Colonic mucosa (tissue), 4 donors: ENCODE measurements around the gene TNPO1. TPM values are rescaled to one million over a fixed set of nuclear protein-coding genes. Genes with fewer than 3 reads are reported as not detected.

Experiments used
- DNase-seq: peaks from one replicate; pipeline ENCODE4 v3.0.0-alpha.2; 2020
- H3K27ac ChIP-seq: fragments of 200-600 bp; one replicate; pipeline ENCODE4 v1.8.0; 2021
- H3K27me3 ChIP-seq: fragments of 200-600 bp; one replicate; pipeline ENCODE4 v1.8.0; 2021
- H3K36me3 ChIP-seq: fragments of 200-600 bp; one replicate; pipeline ENCODE4 v1.8.0; 2021
- H3K4me1 ChIP-seq: fragments of 200-600 bp; one replicate; pipeline ENCODE4 v1.8.0; 2021; ENCODE audit warnings: mild to moderate bottlenecking
- H3K4me3 ChIP-seq: fragments of 200-600 bp; one replicate; pipeline ENCODE4 v1.8.0; 2021
- H3K9ac ChIP-seq, 2 donors: one replicate each; pipeline ENCODE4 v1.7.0; 2013; ENCODE audit warnings: control low read depth in 2 of 2, low read depth in 2 of 2, low read length in 2 of 2
- H3K9me3 ChIP-seq: fragments of 200-600 bp; one replicate; pipeline ENCODE4 v1.8.0; 2021
- intact Hi-C: fragments of 100-400 bp; cut with DNase I; formaldehyde crosslinking; loops from one replicate; pipeline ENCODE4 v1.14.1; 2022
- total RNA-seq, 2 donors: library from RNA; stranded (reverse); fragmentation: NEBNext Ultra II Directional in 1 of 2; extraction: Animal tissue kit (Norgen Biotek cat#: 25700) in 1 of 2; gene quantifications; one replicate each; pipeline ENCODE4 v1.2.1, GENCODE V29; 2021
- TF ChIP-seq, protein P1 (sequence below): fragments of 200-600 bp; IDR thresholded peaks from one replicate; pipeline ENCODE4 v1.8.0; 2022; ENCODE audit warnings: antibody characterized with exemption, mild to moderate bottlenecking
- donor health status: healthy.
- donor health status: DM: no; HTN: no; CAD: no.
- donor health status: DM: no; HTN: no; CAD: no.

TNPO1 gene
- total RNA-seq, 2 donors from 2014 or later: 78.0 to 89.9 TPM

DNA sequence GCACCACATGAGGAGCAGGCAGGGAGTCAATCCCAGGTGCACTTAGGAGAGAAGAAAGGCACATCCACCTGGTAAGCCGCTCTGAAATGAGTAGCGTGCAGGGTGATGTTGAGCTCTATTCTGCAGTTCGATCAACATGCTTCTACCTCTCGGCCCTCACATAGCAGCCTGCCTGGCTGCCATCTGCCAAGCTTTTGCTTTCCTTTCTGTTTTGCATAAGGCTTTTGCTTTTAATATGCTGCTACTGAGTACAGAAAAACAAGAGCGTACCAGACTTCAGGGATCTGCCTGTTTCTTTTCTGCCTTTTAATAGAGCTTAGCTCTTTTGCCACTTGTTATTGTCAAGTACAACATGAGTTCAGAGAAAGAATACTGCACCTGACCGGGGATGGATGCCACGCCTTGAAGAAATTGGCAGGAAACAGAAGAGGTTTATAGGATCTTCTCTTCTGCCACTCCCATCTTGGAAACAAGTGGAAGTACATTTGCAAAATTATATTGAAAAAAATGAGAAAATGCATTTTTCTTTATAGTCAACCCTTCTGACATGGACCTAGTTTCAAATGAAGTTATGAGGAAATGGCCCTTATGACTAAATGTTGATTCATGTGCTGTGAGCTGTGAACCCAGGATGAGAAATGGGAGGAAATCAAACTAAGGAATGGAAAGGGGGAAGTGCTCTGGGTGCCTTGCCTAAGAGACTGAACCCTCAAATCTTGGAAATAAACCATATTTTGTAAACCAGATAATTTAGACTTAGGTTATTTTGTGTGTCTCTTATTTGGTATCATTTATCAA is 135.4 kb downstream of the TNPO1 start:
- Histone ChIP-seq H3K27me3 (no peaks in the 10 kb centered on the region), H3K9me3 (no peaks in the 10 kb centered on the region), H3K36me3 (no peaks in the 10 kb centered on the region), H3K4me1 (no peaks in the 10 kb centered on the region), H3K4me3 (no peak overlapping the region), H3K27ac (peak overlapping the region; percentile 54), H3K9ac (peak overlapping the region in 1 of 2 donors; percentile 74)
- intact Hi-C loops: no loop called here
- peak; percentile 49 for DNase-seq
- TF ChIP-seq, protein P1, sequence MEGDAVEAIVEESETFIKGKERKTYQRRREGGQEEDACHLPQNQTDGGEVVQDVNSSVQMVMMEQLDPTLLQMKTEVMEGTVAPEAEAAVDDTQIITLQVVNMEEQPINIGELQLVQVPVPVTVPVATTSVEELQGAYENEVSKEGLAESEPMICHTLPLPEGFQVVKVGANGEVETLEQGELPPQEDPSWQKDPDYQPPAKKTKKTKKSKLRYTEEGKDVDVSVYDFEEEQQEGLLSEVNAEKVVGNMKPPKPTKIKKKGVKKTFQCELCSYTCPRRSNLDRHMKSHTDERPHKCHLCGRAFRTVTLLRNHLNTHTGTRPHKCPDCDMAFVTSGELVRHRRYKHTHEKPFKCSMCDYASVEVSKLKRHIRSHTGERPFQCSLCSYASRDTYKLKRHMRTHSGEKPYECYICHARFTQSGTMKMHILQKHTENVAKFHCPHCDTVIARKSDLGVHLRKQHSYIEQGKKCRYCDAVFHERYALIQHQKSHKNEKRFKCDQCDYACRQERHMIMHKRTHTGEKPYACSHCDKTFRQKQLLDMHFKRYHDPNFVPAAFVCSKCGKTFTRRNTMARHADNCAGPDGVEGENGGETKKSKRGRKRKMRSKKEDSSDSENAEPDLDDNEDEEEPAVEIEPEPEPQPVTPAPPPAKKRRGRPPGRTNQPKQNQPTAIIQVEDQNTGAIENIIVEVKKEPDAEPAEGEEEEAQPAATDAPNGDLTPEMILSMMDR: no peak

GRCh38 chr5:72954389-72954788 is 137.9 kb downstream of the TNPO1 start:
- DNase-seq: no peak
- no peaks in the 10 kb centered on the region for H3K27me3 ChIP-seq
- intact Hi-C loops: no loop called here
- no peaks in the 10 kb centered on the region for H3K36me3 ChIP-seq
- H3K9me3 ChIP-seq: no peaks in the 10 kb centered on the region
- H3K27ac ChIP-seq: peak overlapping the region; percentile 94
- TF ChIP-seq, protein P1: no peak
- no peak overlapping the region for H3K9ac ChIP-seq
- no peaks in the 10 kb centered on the region for H3K4me1 ChIP-seq
- no peak overlapping the region for H3K4me3 ChIP-seq

- Histone ChIP-seq H3K4me1 (no peaks in the 10 kb centered on the region), H3K27ac (peak overlapping the region; percentile 94), H3K9me3 (no peaks in the 10 kb centered on the region), H3K4me3 (peak overlapping the region; percentile 90), H3K36me3 (no peaks in the 10 kb centered on the region), H3K27me3 (no peaks in the 10 kb centered on the region), H3K9ac (peak overlapping the region; percentile 71 to 91)
- intact Hi-C loops: no loop called here
- TF ChIP-seq, protein P1: no peak
- DNase-seq: peak; percentile 83
These were observed 138.8 kb downstream of the TNPO1 start for GRCh38 chr5:72955143-72955767.

DNA sequence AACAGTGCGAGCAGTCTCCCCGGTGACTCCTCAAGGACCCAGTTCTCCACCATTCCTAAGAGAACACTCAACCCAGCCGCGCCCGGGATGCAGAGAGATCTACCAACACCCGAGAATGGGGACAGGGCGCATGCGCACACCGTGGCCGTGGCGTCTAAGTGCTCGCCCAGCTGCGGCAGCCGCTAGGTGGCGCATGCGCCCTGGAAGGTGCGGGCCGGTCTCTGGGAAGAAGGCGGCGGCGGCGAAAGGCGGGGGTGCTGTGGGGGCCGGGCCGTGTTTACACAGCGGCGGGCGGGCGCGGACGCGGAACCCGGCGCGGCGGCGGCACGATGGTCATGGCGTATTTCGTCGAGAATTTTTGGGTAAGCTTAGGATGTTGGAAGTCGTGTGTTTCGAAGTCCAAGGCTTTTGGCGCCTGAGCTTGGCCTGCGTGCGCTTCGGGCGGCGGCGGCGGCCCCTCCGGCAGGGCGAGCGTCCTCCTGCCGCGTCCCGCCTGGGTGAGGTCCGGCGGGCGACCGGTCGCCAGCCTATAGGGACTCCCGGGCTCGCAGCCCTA is 139.4 kb downstream of the TNPO1 start, which contains the start of gene FCHO2:
Gene FCHO2 (plus strand): TSS at position 274 of the 556 bp plus-strand sequence. CDS start 56 bp downstream, at position 330.
- TF ChIP-seq, protein P1: peak; percentile 71
- DNase-seq: peak; percentile 99
- Histone ChIP-seq H3K4me3 (peak within 1 kb of the TSS; percentile 90), H3K9ac (peak within 1 kb of the TSS; percentile 77 to 91), H3K27ac (peak within 1 kb of the TSS; percentile 94), H3K27me3 (no peaks in the 10 kb centered on the region), H3K9me3 (no peaks in the 10 kb centered on the region), H3K4me1 (no peaks in the 10 kb centered on the region), H3K36me3 (no peaks in the 10 kb centered on the region)
- intact Hi-C loops: no loop called here

GRCh38 chr5:72956324-72957140 is 140.1 kb downstream of the TNPO1 start:
- Histone ChIP-seq H3K9me3 (no peaks in the 10 kb centered on the region), H3K36me3 (no peaks in the 10 kb centered on the region), H3K27me3 (no peaks in the 10 kb centered on the region), H3K9ac (peak overlapping the region; percentile 77 to 91), H3K4me3 (peak overlapping the region; percentile 90), H3K27ac (peak overlapping the region; percentile 94), H3K4me1 (no peaks in the 10 kb centered on the region)
- TF ChIP-seq, protein P1: no peak
- intact Hi-C loops: no loop called here
- peak; percentile 64 for DNase-seq
